T-helper 1 cell (primary cell): ENCODE measurements around the gene ACE.

Experiments
- DNase-seq, 5 donors: peaks; one replicate each; pipeline ENCODE4 v3.0.0-alpha.2; 2012 to 2020

ACE gene

GRCh38 chr17:63538693-63539595 lies 62.1 kb downstream of the ACE start:
- no peak for DNase-seq

GRCh38 chr17:63540590-63540989 lies 63.7 kb downstream of the ACE start:
- no peak for DNase-seq

- no peak for DNase-seq
Observed at GRCh38 chr17:63542218-63542545, 65.3 kb downstream of the ACE start.

GRCh38 chr17:63542942-63543821 lies 66.3 kb downstream of the ACE start:
- no peak for DNase-seq

GRCh38 chr17:63543822-63544420 lies 67.1 kb downstream of the ACE start:
- DNase-seq: no peak

GRCh38 chr17:63544467-63545301 lies 67.8 kb downstream of the ACE start:
- DNase-seq: no peak

GRCh38 chr17:63546308-63547082 lies 69.6 kb downstream of the ACE start:
- DNase-seq: no peak

GRCh38 chr17:63547083-63547523 lies 70.2 kb downstream of the ACE start:
- no peak for DNase-seq
